K562 (cell line): Measurements from ENCODE around the gene RNH1. TPM values are rescaled to one million over a fixed set of nuclear protein-coding genes. Genes with fewer than 3 reads are reported as not detected.

Experiments
- BCOR ChIP-seq: fragments of 450-650 bp; IDR thresholded peaks from 2 replicates; pipeline ENCODE4 v1.6.1; 2016
- CREM ChIP-seq: IDR thresholded peaks from 2 replicates; pipeline ENCODE4 v1.6.1; 2014; ENCODE audit warnings: antibody characterized with exemption, low read depth
- EP300 ChIP-seq: IDR thresholded peaks from 2 replicates; pipeline ENCODE4 v1.6.1; 2012; ENCODE audit warnings: low read length, improper control_type of control experiment
- NUFIP1 ChIP-seq: fragments of 450-650 bp; IDR thresholded peaks from 2 replicates; pipeline ENCODE4 v1.6.1; 2018; ENCODE audit not compliant: partially characterized antibody
- POLR3G ChIP-seq: IDR thresholded peaks from 2 replicates; pipeline ENCODE4 v1.6.1; 2011; ENCODE audit not compliant: insufficient read length, insufficient replicate concordance; ENCODE audit errors: extremely low read depth
- PURB ChIP-seq: sonication (generic); formaldehyde crosslinking; IDR thresholded peaks from 2 replicates; pipeline ENCODE4 v1.9.0; 2021; ENCODE audit warnings: low read depth, mild to moderate bottlenecking, missing genetic modification reagents
- ZC3H11A ChIP-seq: IDR thresholded peaks from 2 replicates; pipeline ENCODE4 v1.6.1; 2012; ENCODE audit warnings: low read depth, low read length, improper control_type of control experiment
- ZKSCAN8 ChIP-seq: fragments of 200-800 bp; sonication (Bioruptor generic); IDR thresholded peaks from 2 replicates; pipeline ENCODE4 v1.6.1; 2016; ENCODE audit warnings: missing genetic modification characterization, missing compliant biosample characterization
- ZNF274 ChIP-seq: IDR thresholded peaks from 2 replicates; pipeline ENCODE4 v1.6.1; 2011; ENCODE audit warnings: low read depth, mild to moderate bottlenecking, low read length, moderate library complexity, borderline replicate concordance
- polyA plus RNA-seq, 8 experiments: library from polyadenylated mRNA; depleted of rRNA in 4 of 8; stranded (reverse) in 5 of 8; unstranded in 3 of 8; fragments of >200 nt; fragmentation: Nextera tagmentation in 2 of 8; fragmentation: Illumina TruSeq in 1 of 8; extraction: Ambion mirVana in 2 of 8; extraction: Trizol in 1 of 8; gene quantifications; 2 replicates each; pipeline versions ENCODE4 v1.2.1 to v1.2.3, GENCODE V29; 2011 to 2014; ENCODE audit warnings: inconsistent platforms in 1 of 8, missing spikeins in 1 of 8
- total RNA-seq, 7 experiments: library from RNA; depleted of rRNA in 6 of 7; stranded (reverse); fragments of >200 nt in 6 of 7; fragmentation: Illumina TruSeq in 2 of 7; extraction: Trizol in 2 of 7; gene quantifications; 2 replicates each; pipeline versions ENCODE4 v1.2.1 to v1.2.3, GENCODE V29; 2011 to 2021; ENCODE audit warnings: low replicate concordance in 1 of 7
- TF ChIP-seq, protein P1 (sequence below): fragments of 450-650 bp; formaldehyde crosslinking; IDR thresholded peaks from 2 replicates; pipeline ENCODE4 v1.4.0; 2020; ENCODE audit warnings: mild to moderate bottlenecking, moderate library complexity
- TF ChIP-seq, protein P2 (sequence below): fragments of 250-450 bp; sonication (Bioruptor Pico); IDR thresholded peaks from 2 replicates; pipeline ENCODE4 v1.5.0; 2022; ENCODE audit warnings: mild to moderate bottlenecking
- TF ChIP-seq, protein P3 (sequence below), 2 experiments: fragments of 450-650 bp; formaldehyde crosslinking in 1 of 2; IDR thresholded peaks; 2 replicates each; pipeline versions ENCODE4 v1.4.0 to v1.6.1; 2014 to 2020; ENCODE audit warnings: mild to moderate bottlenecking in 2 of 2, borderline replicate concordance in 1 of 2, low read depth in 1 of 2
- TF ChIP-seq, protein P4 (sequence below): IDR thresholded peaks from 3 replicates; pipeline ENCODE4 v1.6.1; 2011; ENCODE audit warnings: borderline replicate concordance, mild to moderate bottlenecking, moderate library complexity; ENCODE audit not compliant: insufficient read length; ENCODE audit errors: extremely low read depth

RNH1 gene
- total and polyA plus RNA-seq, 9 of the 15 experiments (the other 6 are each of a cell fraction or from before 2014, with no cell fraction given), result 2.5 to 160 (median 44.3) TPM

DNA sequence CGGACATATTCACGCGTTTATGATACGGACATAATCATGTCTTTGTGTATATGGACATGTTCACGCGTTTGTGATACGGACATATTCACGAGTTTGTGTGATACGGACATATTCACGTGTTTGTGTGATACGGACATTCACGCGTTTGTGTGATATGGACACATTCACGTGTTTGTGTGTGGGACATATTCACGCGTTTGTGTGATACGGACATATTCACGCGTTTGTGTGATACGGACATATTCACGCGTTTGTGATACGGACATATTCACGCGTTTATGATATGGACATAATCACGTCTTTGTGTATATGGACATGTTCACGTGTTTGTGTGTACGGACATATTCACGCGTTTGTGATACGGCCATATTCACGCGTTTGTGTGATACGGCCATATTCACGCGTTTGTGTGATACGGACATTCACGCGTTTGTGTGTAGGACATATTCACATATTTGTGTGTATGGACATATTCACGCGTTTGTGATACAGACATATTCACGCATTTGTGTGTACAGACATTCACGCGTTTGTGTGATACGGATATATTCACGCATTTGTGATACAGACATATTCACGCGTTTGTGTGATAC is 32.0 kb downstream of the RNH1 start (continued):
- TF ChIP-seq, protein P1, sequence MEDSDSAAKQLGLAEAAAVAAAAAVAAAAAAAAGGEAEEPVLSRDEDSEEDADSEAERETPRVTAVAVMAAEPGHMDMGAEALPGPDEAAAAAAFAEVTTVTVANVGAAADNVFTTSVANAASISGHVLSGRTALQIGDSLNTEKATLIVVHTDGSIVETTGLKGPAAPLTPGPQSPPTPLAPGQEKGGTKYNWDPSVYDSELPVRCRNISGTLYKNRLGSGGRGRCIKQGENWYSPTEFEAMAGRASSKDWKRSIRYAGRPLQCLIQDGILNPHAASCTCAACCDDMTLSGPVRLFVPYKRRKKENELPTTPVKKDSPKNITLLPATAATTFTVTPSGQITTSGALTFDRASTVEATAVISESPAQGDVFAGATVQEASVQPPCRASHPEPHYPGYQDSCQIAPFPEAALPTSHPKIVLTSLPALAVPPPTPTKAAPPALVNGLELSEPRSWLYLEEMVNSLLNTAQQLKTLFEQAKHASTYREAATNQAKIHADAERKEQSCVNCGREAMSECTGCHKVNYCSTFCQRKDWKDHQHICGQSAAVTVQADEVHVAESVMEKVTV (CRISPR knock-in tag), result no peak
- no peak for TF ChIP-seq BCOR
- TF ChIP-seq, protein P2, sequence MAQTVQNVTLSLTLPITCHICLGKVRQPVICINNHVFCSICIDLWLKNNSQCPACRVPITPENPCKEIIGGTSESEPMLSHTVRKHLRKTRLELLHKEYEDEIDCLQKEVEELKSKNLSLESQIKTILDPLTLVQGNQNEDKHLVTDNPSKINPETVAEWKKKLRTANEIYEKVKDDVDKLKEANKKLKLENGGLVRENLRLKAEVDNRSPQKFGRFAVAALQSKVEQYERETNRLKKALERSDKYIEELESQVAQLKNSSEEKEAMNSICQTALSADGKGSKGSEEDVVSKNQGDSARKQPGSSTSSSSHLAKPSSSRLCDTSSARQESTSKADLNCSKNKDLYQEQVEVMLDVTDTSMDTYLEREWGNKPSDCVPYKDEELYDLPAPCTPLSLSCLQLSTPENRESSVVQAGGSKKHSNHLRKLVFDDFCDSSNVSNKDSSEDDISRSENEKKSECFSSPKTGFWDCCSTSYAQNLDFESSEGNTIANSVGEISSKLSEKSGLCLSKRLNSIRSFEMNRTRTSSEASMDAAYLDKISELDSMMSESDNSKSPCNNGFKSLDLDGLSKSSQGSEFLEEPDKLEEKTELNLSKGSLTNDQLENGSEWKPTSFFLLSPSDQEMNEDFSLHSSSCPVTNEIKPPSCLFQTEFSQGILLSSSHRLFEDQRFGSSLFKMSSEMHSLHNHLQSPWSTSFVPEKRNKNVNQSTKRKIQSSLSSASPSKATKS, result no peak
- no peak for TF ChIP-seq PURB (CRISPR knock-in tag)
- no peak for TF ChIP-seq NUFIP1
- TF ChIP-seq ZNF274, result no peak
- TF ChIP-seq, protein P3, sequence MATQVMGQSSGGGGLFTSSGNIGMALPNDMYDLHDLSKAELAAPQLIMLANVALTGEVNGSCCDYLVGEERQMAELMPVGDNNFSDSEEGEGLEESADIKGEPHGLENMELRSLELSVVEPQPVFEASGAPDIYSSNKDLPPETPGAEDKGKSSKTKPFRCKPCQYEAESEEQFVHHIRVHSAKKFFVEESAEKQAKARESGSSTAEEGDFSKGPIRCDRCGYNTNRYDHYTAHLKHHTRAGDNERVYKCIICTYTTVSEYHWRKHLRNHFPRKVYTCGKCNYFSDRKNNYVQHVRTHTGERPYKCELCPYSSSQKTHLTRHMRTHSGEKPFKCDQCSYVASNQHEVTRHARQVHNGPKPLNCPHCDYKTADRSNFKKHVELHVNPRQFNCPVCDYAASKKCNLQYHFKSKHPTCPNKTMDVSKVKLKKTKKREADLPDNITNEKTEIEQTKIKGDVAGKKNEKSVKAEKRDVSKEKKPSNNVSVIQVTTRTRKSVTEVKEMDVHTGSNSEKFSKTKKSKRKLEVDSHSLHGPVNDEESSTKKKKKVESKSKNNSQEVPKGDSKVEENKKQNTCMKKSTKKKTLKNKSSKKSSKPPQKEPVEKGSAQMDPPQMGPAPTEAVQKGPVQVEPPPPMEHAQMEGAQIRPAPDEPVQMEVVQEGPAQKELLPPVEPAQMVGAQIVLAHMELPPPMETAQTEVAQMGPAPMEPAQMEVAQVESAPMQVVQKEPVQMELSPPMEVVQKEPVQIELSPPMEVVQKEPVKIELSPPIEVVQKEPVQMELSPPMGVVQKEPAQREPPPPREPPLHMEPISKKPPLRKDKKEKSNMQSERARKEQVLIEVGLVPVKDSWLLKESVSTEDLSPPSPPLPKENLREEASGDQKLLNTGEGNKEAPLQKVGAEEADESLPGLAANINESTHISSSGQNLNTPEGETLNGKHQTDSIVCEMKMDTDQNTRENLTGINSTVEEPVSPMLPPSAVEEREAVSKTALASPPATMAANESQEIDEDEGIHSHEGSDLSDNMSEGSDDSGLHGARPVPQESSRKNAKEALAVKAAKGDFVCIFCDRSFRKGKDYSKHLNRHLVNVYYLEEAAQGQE (IDR thresholded peaks at IDR 0.05; ENCODE audit: borderline replicate concordance), result no peak
- TF ChIP-seq, protein P3 (CRISPR knock-in tag; IDR thresholded peaks at IDR 0.05; ENCODE audit: low read depth), result no peak
- TF ChIP-seq ZC3H11A, result no peak
- TF ChIP-seq, protein P4, sequence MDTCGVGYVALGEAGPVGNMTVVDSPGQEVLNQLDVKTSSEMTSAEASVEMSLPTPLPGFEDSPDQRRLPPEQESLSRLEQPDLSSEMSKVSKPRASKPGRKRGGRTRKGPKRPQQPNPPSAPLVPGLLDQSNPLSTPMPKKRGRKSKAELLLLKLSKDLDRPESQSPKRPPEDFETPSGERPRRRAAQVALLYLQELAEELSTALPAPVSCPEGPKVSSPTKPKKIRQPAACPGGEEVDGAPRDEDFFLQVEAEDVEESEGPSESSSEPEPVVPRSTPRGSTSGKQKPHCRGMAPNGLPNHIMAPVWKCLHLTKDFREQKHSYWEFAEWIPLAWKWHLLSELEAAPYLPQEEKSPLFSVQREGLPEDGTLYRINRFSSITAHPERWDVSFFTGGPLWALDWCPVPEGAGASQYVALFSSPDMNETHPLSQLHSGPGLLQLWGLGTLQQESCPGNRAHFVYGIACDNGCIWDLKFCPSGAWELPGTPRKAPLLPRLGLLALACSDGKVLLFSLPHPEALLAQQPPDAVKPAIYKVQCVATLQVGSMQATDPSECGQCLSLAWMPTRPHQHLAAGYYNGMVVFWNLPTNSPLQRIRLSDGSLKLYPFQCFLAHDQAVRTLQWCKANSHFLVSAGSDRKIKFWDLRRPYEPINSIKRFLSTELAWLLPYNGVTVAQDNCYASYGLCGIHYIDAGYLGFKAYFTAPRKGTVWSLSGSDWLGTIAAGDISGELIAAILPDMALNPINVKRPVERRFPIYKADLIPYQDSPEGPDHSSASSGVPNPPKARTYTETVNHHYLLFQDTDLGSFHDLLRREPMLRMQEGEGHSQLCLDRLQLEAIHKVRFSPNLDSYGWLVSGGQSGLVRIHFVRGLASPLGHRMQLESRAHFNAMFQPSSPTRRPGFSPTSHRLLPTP, result no peak
- no peak for TF ChIP-seq POLR3G
- no peak for TF ChIP-seq CREM
- TF ChIP-seq ZKSCAN8 (CRISPR knock-in tag), result no peak
- no peak for TF ChIP-seq EP300
